GM18951 (cell line): ENCODE results near the gene UPK3BL1.
"Not testable (repeated sequence)": the region's sequence is repeated elsewhere in the genome, so short reads cannot be mapped to it uniquely, and the experiment has no call there.

Source experiments
- in situ Hi-C: fragments of 300-500 bp; cut with MboI; formaldehyde crosslinking; loops from one replicate; pipeline ENCODE4 v1.12.0; 2022; ENCODE audit warnings: low sequenced_read_pairs, mixed read lengths, inconsistent platforms; ENCODE audit not compliant: unreplicated experiment

Gene UPK3BL1

DNA sequence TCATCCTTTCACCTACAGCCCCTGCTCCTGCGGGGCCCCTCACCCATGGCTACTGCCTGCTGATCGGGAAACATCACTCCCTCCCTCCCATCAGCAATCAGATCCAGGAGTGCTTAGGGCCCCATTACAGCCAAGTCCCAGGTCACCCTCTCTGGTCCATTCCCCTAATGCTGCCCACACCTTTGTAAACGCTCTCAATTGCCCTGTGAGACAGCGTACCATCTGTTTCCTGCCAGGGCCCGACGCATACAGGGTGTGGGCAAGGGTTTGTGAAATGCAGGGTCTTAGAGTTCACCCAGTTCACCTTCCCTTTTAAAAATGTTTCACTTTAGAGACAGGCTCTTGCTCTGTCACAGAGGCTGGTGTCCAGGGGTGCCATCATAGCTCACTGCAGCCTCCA lies 8.3 kb downstream of the UPK3BL1 start:
- in situ Hi-C loops, result not testable (repeated sequence)

DNA sequence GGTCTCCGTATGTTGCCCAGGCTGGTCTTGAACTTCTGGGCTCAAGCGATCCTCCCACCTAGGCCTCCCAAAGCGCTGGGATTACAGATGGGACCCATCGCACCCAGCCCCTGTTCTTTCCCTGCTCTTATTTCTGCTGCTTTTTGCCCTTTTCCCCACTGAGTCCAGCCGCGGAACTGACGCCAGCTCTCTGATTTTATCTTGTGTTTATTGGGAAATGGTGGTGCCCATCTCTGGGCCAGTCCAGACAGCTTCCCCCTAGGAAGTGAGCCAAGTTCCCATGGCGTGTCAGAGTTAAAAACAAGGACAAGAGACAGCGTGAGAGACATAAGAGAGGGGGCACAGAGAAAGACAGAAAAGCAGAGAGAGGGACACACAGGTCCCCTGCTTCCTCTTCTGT lies 12.0 kb downstream of the UPK3BL1 start:
- in situ Hi-C loops, result not testable (repeated sequence)

DNA sequence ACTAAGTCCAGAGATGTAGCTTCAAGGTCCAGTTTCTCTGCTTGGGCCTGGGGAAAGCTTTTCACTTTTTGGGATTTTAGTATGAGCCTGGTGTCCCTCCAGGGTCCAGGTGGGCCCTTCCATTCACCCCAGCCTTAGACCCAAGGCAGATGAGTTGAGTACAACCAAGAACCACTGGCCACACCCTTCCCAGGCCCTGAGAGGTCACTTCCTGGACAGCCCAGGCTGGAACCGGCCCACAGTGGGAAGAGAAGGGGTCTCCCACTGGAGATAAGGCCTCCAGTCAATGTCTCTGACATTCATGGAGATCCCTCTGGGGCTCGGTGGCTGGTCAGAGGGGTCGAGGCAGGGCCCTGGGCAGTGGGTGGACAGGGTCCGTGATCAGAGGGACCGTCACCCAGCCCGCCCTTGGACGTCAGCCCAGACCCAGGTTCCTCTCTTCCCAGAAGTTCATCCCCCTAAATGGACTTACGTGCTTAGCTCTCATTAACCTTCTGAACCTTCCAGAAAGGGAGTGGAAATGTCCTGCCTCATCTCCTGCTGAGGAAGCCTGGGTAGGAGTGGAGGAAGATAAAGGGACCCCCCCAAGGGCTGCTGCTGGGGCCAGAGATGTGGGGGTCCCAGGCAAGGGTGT lies 15.2 kb downstream of the UPK3BL1 start:
- in situ Hi-C loops, result not testable (repeated sequence)

DNA sequence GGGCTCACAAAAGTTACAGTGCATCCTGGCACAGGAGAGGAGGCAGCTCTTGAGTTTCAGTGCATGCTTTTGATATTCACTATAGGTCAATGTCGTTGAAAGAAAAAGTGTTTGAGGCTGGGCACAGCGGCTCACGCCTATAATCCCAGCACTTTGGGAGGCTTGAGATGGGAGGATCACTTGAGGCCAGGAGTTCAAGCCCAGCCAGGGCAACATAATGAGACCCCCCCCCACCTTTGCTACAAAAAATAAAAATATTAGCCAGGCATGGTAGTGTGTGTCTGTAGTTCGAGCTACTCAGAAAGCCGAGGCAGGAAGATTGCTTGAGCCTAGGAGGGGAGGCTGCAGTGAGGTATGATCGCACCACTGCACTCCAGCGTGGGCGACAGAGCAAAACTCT lies 24.5 kb downstream of the UPK3BL1 start:
- in situ Hi-C loops, result loop anchor here (10.0 kb wide), 1 partner anchor 93 kb away; no protein-coding TSS in a partner anchor

DNA sequence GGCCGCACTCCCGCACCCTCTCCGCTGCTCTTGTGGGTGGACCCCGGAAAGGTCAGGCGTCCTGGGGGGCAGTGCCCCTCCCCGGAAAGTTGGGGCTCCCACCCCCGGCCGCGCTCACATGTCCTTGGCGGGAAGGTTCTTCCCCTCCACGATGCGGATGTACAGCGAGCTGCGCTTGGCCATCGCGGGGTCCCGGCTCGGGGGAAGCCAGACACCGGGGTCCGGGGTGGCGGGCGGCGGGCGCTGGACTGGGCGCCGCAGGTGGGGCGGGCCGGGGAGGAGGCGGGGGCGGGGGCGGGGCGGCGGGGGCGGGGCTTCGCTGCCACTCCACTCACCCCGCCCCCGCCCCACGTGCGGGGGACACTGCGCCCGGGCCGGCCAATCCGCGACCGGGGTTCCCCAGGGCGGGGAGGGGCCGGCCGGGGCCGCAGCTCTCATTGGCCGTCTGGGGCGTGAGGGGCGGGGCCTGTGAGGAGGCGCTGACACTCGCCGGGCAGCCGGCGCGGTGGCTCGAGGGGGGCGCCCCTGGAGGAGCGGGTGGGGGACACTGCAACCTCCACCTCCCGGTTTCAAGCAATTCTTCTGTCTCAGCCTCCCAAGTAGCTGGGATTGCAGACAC lies 26.0 kb downstream of the UPK3BL1 start, which contains the start of gene RASA4:
Gene RASA4 (minus strand): TSS at position 250 of the 619 bp plus-strand sequence. CDS start 67 bp downstream, at position 183.
- in situ Hi-C loops, result loop anchor here (10.0 kb wide), 1 partner anchor 92 kb away; no protein-coding TSS in a partner anchor

DNA sequence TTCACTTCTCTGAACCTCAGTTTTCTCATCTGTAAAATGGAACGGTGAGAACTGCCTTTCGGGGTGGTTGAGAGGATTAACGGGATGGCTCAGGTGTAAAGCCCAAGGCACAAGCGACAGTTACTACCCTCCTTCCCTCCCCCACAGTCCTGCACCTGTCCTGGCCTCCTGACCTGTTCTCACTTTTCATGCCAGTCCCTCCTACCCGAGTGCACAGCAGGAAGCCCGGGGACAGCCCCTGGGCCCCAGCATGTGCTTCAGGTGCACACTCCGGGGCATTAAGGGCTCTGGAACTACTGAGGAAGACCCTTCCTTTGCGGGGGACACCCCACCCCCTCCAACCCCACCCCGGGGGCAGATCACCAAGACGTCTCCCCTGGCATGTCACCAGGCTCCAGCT lies 26.7 kb downstream of the UPK3BL1 start:
- in situ Hi-C loops, result loop anchor here (10.0 kb wide), 1 partner anchor 91 kb away; no protein-coding TSS in a partner anchor

DNA sequence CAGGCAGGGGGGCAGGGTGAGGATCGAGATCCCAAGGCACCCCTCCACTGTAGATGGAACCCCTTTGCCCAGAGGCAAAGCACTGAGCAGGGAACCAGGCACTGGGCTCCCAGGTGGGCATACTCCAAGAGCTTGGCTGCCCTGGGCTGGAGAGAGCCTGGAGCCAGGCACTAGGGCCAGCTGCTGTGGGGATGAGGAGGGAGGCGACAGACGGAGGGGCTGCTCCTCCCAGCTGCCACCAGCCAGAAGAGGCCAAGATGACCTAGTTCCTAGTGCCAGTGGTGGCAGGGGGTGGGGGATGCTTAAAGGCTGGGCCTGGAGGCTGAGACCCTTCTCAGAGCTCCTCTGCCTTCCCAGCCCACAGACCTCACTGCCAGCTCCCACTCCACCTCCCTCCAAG lies 27.7 kb downstream of the UPK3BL1 start:
- in situ Hi-C loops, result loop anchor here (10.0 kb wide), 1 partner anchor 90 kb away; no protein-coding TSS in a partner anchor

DNA sequence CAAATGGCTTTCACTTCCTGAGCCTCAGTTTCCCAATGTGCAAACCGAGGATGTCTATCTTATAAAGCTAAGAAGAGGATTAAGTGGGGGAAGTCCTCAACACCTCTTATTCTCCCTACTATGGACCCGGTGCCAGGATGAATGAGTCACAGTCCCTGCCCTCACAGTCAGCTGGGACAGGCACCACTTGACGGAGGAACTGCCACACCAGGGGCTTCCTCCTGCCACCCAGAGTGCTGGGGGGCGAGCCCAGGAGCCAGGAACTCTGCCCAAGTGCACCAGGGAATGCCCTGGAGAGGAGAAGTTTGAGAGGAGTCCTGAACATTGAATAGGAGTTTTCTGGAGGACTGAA lies 28.3 kb downstream of the UPK3BL1 start:
- in situ Hi-C loops, result loop anchor here (10.0 kb wide), 1 partner anchor 90 kb away; no protein-coding TSS in a partner anchor

DNA sequence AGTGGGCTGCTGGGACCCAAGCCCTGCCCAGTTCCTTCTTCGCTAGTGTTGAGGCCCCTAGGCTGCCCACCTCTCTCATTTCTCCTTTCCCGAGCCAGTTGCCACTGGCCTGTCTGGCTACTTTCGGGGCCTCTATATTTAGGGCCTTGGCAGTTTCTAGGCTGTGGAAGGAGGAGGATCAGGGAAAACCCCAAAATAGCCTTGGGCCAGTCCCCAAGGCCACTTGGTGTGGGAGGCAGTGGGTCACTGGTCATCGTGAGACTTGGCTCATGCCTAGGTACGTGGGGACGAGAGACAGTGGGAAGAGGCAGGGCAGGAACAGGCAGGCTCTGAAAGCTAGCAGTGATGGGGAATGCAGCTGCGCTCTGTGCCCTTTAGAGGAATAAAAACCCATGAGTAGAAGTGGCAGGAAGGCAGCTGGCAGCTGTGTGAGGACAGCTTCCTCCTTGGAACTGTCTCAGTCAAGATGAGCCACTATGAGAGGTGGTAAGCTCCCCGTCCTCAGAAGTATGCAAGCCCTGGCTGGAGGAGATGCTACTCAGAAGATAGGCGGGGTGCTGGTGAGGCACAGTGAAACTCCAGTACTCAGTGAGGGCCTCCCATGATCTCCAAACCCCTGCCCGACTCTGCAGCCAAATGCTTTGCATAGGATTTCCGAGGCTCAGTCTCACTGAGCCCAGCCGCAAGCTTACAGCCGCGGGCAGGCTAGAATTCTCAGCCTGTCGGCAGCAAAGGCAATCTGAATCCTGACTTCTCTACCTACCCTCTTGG lies 28.8 kb downstream of the UPK3BL1 start:
- in situ Hi-C loops, result loop anchor here (10.0 kb wide), 1 partner anchor 89 kb away; no protein-coding TSS in a partner anchor

DNA sequence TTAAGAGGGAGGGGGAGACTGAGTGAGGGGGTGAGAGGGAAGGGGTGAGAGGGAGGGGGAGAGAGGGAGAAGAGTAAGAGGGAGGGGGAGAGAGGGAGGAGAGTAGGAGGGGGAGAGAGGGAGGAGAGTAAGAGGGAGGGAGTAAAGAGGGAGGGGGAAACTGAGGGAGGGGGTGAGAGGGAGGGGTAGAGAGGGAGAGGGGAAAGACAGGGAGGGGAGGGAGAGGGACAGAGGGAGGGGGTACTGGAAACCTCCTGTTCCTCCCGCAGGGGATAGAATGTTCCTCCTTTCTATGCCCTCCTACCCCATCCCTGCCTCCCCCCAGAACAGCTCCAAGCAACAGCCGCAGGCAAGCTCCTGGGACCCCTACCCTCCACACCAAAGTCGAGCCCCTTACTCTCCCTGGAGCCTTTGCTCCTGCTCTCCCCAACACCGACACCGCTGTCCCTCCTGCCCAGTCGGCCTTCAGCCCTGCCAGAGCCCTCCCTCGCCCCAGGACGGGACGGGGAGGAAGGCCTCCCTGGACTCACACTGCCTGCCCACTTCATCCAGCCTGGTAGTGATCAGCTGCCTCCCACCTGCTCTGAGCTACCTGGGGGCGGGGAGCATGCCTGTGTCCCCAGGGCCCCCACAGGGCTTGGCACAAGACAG lies 30.8 kb downstream of the UPK3BL1 start:
- in situ Hi-C loops, result loop anchor here (10.0 kb wide), 1 partner anchor 87 kb away; no protein-coding TSS in a partner anchor

DNA sequence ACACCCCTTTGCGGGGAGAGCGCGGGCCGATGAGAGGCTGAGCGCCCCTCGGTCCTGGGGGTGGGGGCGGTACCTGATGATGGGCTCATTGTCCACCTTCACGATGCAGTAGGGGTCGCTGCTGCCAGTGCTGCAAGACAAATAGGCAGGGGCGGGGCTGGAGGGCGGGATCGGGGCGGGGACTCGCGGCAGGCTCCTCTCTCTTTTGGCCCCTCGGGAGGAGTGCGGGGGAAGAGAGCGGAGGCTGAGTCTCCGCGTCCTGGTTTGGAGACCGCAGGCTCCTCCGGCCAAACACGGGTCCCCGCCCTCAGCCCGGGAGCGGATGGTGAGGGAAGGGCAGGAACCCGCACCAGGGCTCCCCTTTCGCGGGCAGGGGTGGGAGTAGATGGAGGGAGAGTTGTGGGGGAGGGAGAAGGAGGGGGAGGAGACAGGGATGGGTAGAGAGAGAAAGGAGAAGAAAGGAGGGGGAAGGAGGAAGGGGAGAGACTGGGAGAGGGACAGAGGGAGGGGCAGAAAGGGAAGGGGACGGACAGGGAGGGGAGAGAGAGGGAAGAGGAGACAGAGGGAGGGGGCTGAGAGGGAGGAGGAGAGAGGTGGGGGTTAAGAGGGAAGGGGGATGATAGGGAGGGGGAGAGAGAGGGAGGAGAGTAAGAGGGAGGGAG lies 31.4 kb downstream of the UPK3BL1 start:
- in situ Hi-C loops, result loop anchor here (10.0 kb wide), 1 partner anchor 86 kb away; no protein-coding TSS in a partner anchor

DNA sequence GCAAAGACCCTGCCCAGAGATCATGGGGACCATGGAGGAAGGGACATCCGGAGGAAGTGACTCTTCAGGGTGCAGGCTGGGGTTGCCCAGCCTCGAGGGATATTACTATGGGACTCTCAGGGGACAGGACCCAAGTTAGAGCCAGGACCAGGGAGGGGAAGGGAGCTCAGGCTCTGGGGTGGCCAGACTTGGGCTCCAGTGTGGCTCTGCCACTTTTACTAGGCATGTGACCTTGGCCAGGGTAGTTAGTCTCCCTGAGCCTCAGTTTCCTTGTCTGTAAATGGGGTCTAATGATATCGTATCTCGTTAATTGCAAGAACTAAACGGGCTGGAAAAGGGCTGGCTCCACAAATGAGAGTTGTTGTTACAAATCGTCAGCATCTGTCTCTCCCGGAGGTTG lies 32.1 kb downstream of the UPK3BL1 start:
- in situ Hi-C loops, result loop anchor here (10.0 kb wide), 1 partner anchor 86 kb away; no protein-coding TSS in a partner anchor

DNA sequence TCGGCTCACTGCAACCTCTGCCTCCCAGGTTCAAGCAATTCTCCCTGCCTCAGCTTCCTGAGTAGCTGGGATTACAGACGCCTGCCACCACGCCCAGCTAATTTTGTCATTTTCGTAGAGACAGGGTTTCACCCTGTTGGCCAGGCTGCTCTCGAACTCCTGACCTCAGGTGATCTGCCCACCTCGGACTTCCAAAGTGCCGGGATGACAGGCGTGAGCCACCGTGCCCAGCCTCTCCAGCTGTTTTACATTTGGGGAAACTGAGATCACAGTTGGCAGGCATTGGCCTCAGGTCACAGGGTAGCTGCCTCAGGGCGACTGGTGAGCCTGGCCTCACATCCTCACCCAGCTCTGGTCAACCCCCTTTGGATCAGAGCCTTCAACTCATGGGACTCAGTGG lies 32.9 kb downstream of the UPK3BL1 start:
- in situ Hi-C loops, result loop anchor here (10.0 kb wide), 1 partner anchor 85 kb away; no protein-coding TSS in a partner anchor

DNA sequence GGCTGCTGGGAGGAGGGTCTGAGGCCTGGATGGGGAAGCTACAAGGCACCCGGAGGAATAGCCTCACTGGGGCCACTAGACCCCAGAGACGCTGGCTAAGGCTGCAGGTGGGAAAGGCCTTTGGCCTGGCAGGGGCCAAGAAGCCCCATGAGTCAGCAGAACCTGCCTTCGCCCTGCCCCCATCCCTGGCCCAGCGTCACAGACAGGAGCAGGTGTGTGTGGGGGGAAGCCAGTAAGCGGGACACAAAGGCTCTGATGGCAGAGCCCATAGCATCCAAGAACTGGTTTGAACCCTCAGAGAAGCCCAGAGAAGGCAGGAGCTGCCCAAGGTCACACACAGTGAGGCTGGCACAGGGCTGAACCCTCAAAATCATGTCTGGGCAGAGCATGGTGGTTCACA lies 35.7 kb downstream of the UPK3BL1 start:
- in situ Hi-C loops, result not testable (repeated sequence)

DNA sequence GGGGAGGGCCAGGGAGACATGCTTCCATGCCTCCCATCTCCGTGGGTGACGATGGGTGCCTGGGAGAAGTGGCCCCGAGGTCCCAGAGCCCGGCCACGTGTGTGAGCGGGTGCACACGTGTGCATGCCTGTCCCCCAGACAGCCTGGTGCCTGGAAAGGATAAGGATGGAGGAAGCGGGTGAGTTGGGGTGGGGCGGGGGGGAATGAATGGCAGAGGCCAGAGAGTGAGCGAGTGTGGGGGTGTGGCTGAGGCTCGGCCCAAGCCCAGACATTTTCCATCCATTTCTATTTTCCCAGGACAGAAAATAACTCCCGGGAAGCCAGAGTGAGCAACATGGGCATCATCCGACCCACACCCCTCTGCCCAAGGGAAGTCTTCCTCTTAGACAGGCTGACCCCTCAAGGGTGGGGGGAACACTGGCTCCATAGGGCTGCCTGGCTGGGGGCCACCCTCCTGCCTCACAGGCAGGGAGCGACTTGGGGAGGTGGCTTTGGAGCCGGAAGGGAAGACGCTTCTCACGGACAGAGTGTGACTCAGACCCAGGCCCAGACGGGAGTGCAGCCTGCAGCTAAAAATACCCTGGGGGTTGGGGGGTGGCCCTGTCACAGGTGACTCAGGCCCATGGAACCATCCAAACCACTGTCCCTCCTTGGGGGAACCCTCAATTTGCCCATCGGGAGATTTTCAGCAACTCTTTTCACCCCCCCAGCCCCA lies 38.0 kb downstream of the UPK3BL1 start:
- in situ Hi-C loops, result not testable (repeated sequence)

DNA sequence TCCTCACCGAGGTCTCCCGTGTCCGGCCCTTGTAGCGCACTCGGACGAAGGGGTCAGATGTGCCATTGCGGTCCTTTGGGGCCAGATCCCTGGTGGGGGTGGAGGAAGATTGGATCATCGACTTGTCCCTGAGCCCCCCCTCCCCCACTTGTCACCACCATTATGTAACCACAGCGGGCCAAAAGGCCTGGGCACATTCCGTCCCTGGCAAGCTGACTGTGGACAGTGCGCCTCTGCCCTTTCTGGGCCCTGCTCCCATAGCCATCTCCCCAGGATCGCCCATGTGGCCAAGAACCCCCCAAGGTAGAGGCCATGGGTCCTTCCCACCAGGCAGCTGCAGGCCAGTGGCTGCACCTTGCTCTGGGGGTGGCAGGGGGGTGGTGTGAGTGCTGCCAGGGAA lies 40.3 kb downstream of the UPK3BL1 start:
- in situ Hi-C loops, result not testable (repeated sequence)

DNA sequence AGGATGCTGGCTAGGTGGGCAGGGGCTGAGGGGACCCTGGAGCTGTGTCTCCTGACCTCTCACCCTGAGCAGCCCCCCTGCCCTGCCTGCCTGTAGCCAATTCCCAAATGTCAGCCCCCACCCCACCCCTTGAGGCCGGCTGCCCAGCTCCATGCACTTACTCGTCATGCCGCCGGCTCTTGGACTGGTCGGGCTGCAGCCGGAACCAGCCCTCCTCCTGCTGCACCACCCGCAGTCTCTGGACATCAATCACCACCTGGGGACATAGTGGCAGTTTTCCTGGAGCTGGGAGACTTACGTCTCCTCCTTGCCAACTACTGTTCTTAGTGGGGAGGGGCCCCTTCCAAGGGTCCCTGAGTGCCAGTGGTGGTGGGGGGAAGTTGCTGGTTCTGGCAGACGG lies 42.9 kb downstream of the UPK3BL1 start:
- in situ Hi-C loops, result not testable (repeated sequence)

DNA sequence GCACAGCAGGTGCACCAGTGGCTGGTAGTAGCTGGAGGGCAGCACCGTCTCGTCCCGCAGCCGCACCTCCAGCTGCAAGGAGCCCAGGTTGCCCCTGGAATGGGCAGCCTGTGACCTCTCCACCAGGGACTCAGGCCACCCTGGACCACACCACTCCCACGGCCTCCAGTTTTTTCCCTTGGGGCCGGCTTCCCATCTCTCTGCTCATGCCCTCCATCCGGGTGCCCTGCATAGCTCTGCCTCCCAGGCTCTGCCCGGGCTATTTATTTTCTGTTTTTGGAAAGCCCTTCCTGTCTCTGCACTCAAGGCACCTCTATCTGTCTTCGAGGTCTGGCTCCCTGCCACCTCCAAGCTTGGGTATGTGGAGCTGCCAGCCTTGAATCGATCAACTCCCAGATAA lies 46.6 kb downstream of the UPK3BL1 start:
- in situ Hi-C loops, result not testable (repeated sequence)
